GM13977 (cell line): ENCODE data around the gene MYO19.

Source experiments
- DNase-seq: peaks from one replicate; pipeline ENCODE4 v3.0.0; 2012; ENCODE audit warnings: low spot score
- in situ Hi-C: fragments of 300-500 bp; cut with MboI; formaldehyde crosslinking; loops from one replicate; pipeline ENCODE4 v1.12.0; 2022; ENCODE audit warnings: low sequenced_read_pairs, low pct_unique_long_range_greater_than_20kb, mixed read lengths, inconsistent platforms; ENCODE audit not compliant: unreplicated experiment
- TF ChIP-seq, protein P1 (sequence below): IDR thresholded peaks from 2 replicates; pipeline ENCODE4 v1.5.1; 2012; ENCODE audit warnings: mild to moderate bottlenecking, control low read depth; ENCODE audit not compliant: insufficient read depth; ENCODE audit errors: extremely low read depth, missing control alignments

The MYO19 gene

DNA sequence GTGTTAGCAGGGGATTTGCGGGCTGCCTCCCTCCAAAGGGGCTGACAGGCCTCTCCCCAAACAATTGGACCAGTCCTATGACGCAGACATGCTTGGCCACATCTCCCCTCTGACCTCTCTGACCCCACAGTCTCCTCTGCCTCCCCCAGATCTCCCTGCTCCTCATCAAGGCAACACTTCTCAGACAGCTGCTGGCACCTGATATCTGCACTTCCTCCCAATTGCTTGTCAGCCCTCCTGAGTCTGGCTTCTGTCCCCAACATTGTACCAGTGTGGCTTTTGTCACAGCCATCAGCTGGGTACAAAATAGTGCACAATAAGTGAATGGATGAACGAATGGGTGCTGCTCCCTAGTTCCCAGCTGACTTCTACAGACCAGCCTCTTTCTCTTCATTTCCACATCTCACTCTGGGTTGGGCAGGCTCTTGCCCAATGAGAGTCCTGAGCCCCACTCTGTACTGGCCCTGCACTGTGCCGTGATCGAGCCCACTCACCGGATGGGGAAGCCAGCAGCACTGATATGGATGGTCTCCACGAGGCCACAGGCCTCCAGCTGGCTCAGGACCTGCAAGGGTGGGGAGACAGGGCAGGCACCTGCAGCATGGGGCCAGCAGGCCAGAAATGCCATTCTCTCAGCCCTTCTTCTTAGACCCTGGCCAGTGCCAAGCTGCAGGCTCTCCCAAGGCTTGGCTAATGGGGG is 31.1 kb downstream of the MYO19 start:
- in situ Hi-C loops = no loop called here
- DNase-seq = no peak
- TF ChIP-seq, protein P1, sequence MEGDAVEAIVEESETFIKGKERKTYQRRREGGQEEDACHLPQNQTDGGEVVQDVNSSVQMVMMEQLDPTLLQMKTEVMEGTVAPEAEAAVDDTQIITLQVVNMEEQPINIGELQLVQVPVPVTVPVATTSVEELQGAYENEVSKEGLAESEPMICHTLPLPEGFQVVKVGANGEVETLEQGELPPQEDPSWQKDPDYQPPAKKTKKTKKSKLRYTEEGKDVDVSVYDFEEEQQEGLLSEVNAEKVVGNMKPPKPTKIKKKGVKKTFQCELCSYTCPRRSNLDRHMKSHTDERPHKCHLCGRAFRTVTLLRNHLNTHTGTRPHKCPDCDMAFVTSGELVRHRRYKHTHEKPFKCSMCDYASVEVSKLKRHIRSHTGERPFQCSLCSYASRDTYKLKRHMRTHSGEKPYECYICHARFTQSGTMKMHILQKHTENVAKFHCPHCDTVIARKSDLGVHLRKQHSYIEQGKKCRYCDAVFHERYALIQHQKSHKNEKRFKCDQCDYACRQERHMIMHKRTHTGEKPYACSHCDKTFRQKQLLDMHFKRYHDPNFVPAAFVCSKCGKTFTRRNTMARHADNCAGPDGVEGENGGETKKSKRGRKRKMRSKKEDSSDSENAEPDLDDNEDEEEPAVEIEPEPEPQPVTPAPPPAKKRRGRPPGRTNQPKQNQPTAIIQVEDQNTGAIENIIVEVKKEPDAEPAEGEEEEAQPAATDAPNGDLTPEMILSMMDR = no peak

DNA sequence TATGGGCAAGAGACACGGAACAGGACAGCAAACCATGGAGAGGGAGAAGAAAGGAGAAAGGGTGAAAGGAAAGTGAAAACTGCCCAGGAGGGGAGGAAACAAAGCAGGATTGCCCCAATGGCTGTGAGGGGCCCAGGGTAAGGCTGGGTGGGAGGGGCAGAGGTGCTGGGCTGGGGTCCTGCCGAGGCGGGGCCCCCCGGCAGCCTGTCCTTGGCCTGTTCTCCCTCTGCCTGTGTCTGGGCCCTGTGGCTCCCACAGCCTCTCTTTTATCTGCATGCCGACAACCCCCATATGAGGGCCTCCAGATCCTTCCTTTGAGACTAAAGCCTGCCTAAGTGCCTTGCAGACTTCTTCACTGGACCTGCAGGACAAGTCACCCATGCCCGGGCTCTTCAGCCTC is 32.7 kb downstream of the MYO19 start:
- TF ChIP-seq, protein P1 = no peak
- in situ Hi-C loops = no loop called here
- DNase-seq = no peak

DNA sequence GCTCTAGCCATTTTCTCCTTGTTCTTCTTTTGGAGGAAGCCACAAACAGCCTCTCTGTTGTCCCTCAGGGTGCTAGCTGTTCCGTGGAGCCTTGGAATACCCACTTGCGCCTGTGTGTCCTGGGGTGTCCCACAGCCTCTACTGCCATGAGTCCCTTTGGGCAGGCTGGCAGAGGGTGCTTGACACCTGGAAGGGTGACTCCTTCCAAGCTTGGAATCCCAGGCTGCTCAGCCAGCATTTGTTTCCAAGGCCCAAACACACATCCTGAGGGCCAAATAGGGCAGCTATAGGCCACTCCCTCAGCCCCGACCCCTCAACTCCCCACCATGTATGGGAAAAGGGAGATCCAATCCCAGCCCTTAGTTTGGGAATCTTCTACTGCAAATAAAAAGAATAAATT is 33.3 kb downstream of the MYO19 start:
- in situ Hi-C loops = no loop called here
- DNase-seq = no peak
- TF ChIP-seq, protein P1 = no peak

DNA sequence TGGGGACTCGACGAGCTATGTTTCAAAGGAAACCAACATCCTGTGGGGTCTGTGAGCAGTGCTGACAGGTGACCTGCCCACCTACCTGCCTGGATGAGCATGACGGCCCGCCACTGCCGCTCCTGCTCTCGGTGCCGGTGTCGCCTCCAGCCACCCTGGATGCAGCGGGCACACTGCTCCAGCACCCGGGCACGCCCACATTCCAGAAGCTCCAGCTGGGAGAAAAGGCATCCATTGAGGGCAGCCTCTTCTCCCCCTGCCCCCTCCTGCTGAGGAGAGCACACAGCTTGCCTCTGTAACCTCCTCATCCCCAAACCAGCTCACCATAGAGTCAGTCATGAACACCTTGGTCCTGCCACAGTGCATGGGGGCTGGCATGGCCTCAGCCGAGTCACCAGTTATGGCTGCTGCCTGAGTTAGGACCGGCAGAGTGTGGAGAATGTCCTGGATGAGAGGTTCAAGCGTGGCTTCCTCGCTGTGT is 33.9 kb downstream of the MYO19 start:
- in situ Hi-C loops = no loop called here
- no peak for DNase-seq
- TF ChIP-seq, protein P1 = no peak

DNA sequence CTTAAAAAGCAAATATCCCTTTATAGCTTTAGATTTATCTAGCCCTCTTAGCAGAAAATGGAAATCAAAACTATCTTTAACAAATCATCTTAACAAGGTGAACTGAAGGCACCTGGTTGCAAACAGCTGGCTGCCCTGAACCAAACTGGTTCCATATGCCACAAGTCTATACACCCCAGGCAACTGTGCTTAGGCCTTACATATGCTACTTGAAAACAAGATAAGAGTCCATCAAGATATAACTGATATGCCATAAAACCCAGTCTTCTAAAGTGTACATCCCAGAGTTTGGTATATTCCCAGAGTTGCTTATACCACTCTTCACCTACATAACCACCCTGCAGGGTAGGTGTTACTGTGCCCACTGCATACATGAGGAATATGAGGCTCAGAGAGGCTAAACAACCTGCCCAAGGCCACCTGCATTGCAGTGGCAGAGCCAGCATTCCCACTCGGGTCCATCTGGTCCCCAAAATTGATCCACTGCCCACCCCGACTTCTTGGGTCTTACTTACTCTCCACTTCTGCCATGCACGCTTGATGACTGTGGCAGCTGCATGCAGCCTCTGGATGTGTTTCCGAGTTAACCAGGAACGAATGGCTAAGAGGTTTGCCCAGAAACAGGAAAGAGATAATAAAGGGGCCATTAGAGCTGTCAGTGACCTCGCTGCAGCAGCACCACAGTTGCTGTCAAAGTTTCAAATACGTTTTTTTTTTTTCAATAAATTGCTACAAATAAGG is 35.9 kb downstream of the MYO19 start:
- in situ Hi-C loops = no loop called here
- TF ChIP-seq, protein P1 = no peak

DNA sequence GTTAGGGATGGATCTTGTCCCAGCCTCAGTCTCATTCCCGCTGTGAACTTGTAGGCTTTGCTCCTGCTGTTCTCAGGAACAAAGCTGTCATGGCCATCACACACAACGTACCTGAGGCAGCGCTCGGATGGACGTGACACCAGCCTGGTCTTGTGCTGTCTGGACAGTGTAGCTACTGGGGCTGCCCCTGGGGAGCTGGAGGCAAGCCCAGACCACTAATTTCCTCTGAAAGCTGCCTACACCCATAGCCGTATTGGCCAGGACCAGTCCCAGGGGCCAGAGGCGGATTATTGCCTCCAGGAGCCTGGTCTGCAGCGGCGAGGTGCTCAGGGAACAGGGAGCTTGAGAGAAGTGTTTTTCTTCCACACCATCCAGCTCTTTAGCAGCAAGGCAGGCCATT is 36.5 kb downstream of the MYO19 start:
- in situ Hi-C loops = no loop called here
- DNase-seq = no peak
- TF ChIP-seq, protein P1 = no peak

More for the DNA sequence above, 35.9 kb downstream of the MYO19 start:
- no peak for DNase-seq
